Adrenal gland (tissue), 5 donors: ENCODE measurements around the gene HGS.

Experiments used
- POLR2A ChIP-seq, 2 donors: fragments of 450-650 bp; IDR thresholded peaks; one replicate each; pipeline ENCODE4 v1.6.1; 2017; ENCODE audit warnings: antibody characterized with exemption in 2 of 2, mild to moderate bottlenecking in 2 of 2, moderate library complexity in 1 of 2
- TF ChIP-seq, protein P1 (sequence below), 6 experiments: fragments of 450-650 bp in 4 of 6; fragments of 200-600 bp in 2 of 6; sonication (generic) in 1 of 6; IDR thresholded peaks; 1 replicate in 5 of 6; 2 replicates in 1 of 6; pipeline versions ENCODE4 v1.5.1 to v1.8.0; 2016 to 2021; ENCODE audit warnings: antibody characterized with exemption in 6 of 6, mild to moderate bottlenecking in 2 of 6, moderate library complexity in 1 of 6
- donor health status: DM: no; HTN: no; CAD: no.

DNA sequence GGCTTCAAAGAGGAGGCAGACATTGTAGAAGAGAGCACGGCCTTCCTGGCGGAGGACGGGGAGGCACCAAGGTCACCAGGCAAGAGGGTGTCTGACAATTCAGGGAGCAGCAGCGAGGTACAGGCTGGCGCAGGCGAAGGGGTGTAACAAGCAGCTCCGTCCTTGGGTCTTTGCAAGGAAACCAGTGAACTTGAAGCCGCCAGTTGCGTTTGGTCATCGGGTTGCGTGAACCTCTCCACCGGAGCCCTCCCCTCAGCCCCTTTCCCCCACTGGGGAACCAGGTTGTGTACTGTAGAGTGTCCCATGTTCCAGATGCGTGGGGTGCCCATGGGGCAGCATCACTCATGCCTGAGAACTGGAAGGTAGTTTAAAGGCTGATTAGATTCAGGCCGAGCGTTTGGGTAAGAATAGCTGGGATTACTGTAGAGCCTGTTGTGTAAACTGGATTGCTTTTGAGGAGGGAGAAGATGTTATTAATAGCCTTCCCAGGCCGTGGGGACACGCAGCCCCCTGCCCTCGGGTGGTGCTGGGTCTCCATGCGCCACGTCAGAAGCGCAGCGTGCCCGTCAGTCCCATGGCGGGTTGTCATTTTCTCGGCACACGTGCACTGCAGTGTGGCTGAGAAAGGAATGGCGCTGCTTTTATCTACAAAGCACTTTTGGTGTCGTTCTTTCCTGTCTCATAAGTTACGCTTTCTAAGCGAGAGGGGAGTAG lies 21.9 kb downstream of the HGS start:
- TF ChIP-seq, protein P1, sequence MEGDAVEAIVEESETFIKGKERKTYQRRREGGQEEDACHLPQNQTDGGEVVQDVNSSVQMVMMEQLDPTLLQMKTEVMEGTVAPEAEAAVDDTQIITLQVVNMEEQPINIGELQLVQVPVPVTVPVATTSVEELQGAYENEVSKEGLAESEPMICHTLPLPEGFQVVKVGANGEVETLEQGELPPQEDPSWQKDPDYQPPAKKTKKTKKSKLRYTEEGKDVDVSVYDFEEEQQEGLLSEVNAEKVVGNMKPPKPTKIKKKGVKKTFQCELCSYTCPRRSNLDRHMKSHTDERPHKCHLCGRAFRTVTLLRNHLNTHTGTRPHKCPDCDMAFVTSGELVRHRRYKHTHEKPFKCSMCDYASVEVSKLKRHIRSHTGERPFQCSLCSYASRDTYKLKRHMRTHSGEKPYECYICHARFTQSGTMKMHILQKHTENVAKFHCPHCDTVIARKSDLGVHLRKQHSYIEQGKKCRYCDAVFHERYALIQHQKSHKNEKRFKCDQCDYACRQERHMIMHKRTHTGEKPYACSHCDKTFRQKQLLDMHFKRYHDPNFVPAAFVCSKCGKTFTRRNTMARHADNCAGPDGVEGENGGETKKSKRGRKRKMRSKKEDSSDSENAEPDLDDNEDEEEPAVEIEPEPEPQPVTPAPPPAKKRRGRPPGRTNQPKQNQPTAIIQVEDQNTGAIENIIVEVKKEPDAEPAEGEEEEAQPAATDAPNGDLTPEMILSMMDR (IDR thresholded peaks at IDR 0.05): no peak
- no peak for TF ChIP-seq POLR2A (IDR thresholded peaks at IDR 0.05)
